Measurements from ENCODE around the gene ASTN2. TPM values are rescaled to one million over a fixed set of nuclear protein-coding genes. Genes with fewer than 3 reads are reported as not detected.
A peak's percentile ranks its signal among the peaks of the same experiment; 100 is the strongest.

ASTN2 gene
- total RNA-seq, 4 donors from 2014 or later, result 0.97 to 4.7 (median 3.0) TPM

DNA sequence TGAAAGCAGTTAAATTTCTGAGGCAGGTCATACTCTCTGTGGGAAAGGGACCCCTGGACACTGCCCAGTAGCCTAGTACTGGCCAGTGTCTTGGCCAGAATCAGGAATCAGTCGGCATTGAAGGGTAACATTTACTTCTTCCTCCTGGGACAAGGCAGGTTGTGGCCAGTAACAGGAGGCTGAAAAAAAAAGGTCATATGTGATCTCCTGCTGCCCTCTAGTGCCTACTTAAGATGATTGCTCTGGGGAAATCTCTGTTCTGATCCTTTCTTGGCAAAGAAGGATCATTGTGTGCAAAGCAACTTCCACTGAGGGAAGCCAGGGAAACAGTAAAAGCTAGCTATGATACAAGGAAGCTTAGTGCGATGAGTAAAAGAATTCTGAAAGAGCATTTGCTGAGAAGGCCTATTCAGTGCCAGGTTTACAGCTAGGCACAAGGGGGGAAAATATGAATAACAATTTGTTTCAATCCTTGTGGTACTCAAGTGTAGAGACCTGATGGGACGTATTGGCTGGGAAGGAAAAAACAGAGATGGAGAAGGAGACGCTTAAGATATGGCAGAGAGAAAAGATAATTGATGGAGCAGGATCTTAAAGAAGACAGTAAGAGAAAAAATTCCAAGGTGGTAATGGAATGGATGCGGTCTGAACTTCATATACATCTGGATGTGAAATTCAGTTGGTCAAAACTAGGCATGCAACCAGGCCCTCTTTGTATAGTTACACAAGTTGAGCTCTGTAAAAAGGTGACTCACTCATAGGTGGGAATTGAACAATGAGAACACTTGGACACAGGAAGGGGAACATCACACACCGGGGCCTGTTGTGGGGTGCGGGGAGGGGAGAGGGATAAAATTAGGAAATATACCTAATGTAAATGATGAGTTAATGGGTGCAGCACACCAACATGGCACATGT is 753.6 kb downstream of the ASTN2 start:
- H3K4me3 ChIP-seq (ENCODE audit: low read depth, poor library complexity, severe bottlenecking), result no peak overlapping the region
- TF ChIP-seq, protein P1, sequence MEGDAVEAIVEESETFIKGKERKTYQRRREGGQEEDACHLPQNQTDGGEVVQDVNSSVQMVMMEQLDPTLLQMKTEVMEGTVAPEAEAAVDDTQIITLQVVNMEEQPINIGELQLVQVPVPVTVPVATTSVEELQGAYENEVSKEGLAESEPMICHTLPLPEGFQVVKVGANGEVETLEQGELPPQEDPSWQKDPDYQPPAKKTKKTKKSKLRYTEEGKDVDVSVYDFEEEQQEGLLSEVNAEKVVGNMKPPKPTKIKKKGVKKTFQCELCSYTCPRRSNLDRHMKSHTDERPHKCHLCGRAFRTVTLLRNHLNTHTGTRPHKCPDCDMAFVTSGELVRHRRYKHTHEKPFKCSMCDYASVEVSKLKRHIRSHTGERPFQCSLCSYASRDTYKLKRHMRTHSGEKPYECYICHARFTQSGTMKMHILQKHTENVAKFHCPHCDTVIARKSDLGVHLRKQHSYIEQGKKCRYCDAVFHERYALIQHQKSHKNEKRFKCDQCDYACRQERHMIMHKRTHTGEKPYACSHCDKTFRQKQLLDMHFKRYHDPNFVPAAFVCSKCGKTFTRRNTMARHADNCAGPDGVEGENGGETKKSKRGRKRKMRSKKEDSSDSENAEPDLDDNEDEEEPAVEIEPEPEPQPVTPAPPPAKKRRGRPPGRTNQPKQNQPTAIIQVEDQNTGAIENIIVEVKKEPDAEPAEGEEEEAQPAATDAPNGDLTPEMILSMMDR (IDR thresholded peaks at IDR 0.05), result peak in 1 of 3 donors; percentile 52
- no peak for TF ChIP-seq POLR2A (IDR thresholded peaks at IDR 0.05)
- intact Hi-C loops (cut with DNase I; ENCODE audit: low total_unique reads), result no loop called here
- no peak for DNase-seq (ENCODE audit: low spot score in 2 of 2)
- 55 to 66% methylated on average over 7 of the region's 7 CpGs for WGBS, 2 donors

DNA sequence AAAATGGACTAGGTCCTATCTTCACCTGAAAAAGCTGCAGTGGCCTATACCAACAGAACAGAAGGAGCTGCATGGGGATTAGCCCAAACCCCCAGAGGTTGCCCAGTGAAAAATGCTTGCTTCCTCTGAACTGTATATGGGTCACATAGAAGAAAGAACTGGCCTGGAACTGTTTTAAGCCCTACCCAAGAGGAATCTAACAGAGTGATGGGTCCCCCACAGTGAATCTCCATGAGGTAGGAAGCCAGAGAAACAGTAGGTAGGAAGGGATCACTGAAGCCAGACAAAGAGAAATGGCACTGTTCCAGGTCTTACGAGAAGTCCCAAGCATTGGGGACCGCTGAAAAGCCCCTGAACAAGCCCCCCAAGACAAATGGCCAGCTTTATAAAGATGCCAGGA is 756.6 kb downstream of the ASTN2 start:
- 83 to 84% methylated on average over 2 of the region's 2 CpGs for WGBS, 2 donors
- DNase-seq (ENCODE audit: low spot score in 2 of 2), result no peak
- intact Hi-C loops (cut with DNase I; ENCODE audit: low total_unique reads), result no loop called here
- H3K4me3 ChIP-seq (ENCODE audit: low read depth, poor library complexity, severe bottlenecking), result no peak overlapping the region
- no peak for TF ChIP-seq POLR2A (IDR thresholded peaks at IDR 0.05)
- TF ChIP-seq, protein P1 (IDR thresholded peaks at IDR 0.05), result no peak

DNA sequence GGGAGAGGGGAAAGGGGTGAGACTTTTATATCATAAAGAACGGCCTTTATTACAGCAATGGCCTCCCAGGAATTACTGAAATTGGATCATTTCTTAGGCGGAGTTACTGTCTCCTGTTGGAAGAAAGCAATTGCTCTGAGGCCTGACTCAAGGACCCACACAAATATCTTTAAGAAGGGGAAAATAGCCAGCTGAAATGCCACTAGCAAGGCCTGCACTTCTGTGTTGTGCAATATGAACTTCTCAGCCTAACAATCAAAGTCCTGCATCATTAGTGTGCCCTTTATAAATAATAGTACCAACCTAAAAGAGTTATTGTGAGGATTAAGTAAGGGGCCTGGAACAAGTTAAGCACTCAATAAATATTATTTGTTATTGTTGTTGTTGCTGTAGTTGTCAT is 757.9 kb downstream of the ASTN2 start:
- WGBS, 2 donors, result 60 to 63% methylated on average over 2 of the region's 2 CpGs
- H3K4me3 ChIP-seq (ENCODE audit: low read depth, poor library complexity, severe bottlenecking), result no peak overlapping the region
- intact Hi-C loops (cut with DNase I; ENCODE audit: low total_unique reads), result no loop called here
- no peak for TF ChIP-seq POLR2A (IDR thresholded peaks at IDR 0.05)
- TF ChIP-seq, protein P1 (IDR thresholded peaks at IDR 0.05), result no peak
- DNase-seq (ENCODE audit: low spot score in 2 of 2), result no peak

- TF ChIP-seq, protein P1 (IDR thresholded peaks at IDR 0.05), result no peak
- 45 to 54% methylated on average over 5 of the region's 5 CpGs for WGBS, 2 donors
- H3K4me3 ChIP-seq (ENCODE audit: low read depth, poor library complexity, severe bottlenecking), result no peak overlapping the region
- intact Hi-C loops (cut with DNase I; ENCODE audit: low total_unique reads), result no loop called here
- no peak for DNase-seq (ENCODE audit: low spot score in 2 of 2)
These were observed 758.3 kb downstream of the ASTN2 start for GRCh38 chr9:116656501-116656971.

DNA sequence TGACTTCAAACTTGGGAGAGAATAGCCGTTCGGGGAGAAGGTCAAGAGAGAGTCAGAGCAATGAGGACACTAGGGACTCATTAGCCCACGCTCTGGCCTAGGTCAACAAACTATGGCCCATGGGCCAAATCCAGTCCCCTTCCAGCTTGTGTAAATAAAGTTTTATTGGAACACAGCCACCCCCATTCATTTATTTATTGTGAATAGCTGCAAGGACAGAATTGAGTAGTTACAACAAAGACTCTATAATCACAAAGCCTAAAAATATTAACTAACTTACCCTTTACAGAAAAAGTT is 760.9 kb downstream of the ASTN2 start:
- intact Hi-C loops (cut with DNase I; ENCODE audit: low total_unique reads), result no loop called here
- WGBS, 2 donors, result 48 to 66% methylated on average over 3 of the region's 3 CpGs
- no peak overlapping the region for H3K4me3 ChIP-seq (ENCODE audit: low read depth, poor library complexity, severe bottlenecking)
- TF ChIP-seq, protein P1 (IDR thresholded peaks at IDR 0.05), result no peak
- no peak for TF ChIP-seq POLR2A (IDR thresholded peaks at IDR 0.05)
- no peak for DNase-seq (ENCODE audit: low spot score in 2 of 2)

Measured in lower leg skin (tissue), 4 donors.